Heart left ventricle (tissue), 16 donors: ENCODE measurements around the gene LAMTOR1. TPM values are rescaled to one million over a fixed set of nuclear protein-coding genes. Genes with fewer than 3 reads are reported as not detected.

ENCODE experiments used
- ATAC-seq, 4 donors: fragments of 200-7000 bp; cut with Tn5 transposase; one replicate each; pipeline ENCODE4 v1.9.1; 2020 to 2022; ENCODE audit warnings: moderate library complexity in 4 of 4, mild to moderate bottlenecking in 3 of 4, moderate number of reproducible peaks in 1 of 4
- DNase-seq, 5 donors: peaks; one replicate each; pipeline ENCODE4 v3.0.0-alpha.2; 2020
- H3K27ac ChIP-seq, 12 donors: fragments of 200-600 bp; sonication (generic) in 4 of 12; one replicate each; pipeline versions ENCODE4 v1.5.0 to v1.8.0; 2016 to 2022; ENCODE audit warnings: mild to moderate bottlenecking in 2 of 12
- H3K27me3 ChIP-seq, 9 donors: fragments of 200-600 bp; sonication (generic) in 2 of 9; one replicate each; pipeline versions ENCODE4 v1.5.1 to v1.8.0; 2016 to 2022; ENCODE audit warnings: mild to moderate bottlenecking in 3 of 9
- H3K36me3 ChIP-seq, 9 donors: fragments of 200-600 bp; sonication (generic) in 2 of 9; one replicate each; pipeline versions ENCODE4 v1.5.0 to v1.8.0; 2018 to 2022; ENCODE audit warnings: mild to moderate bottlenecking in 2 of 9
- H3K4me1 ChIP-seq, 12 donors: fragments of 200-600 bp; sonication (generic) in 4 of 12; one replicate each; pipeline versions ENCODE4 v1.5.0 to v1.8.0; 2016 to 2022; ENCODE audit warnings: mild to moderate bottlenecking in 3 of 12
- H3K4me3 ChIP-seq, 12 donors: fragments of 200-600 bp; sonication (generic) in 4 of 12; one replicate each; pipeline versions ENCODE4 v1.5.0 to v1.8.0; 2017 to 2022; ENCODE audit warnings: mild to moderate bottlenecking in 9 of 12, moderate library complexity in 4 of 12
- H3K9me3 ChIP-seq, 12 donors: fragments of 200-600 bp; sonication (generic) in 4 of 12; one replicate each; pipeline versions ENCODE4 v1.5.0 to v1.8.0; 2016 to 2022; ENCODE audit warnings: mild to moderate bottlenecking in 1 of 12
- CTCF ChIP-seq, 12 donors: fragments of 200-600 bp; sonication (generic) in 4 of 12; IDR thresholded peaks; one replicate each; pipeline versions ENCODE4 v1.5.0 to v1.8.0; 2018 to 2022; ENCODE audit warnings: antibody characterized with exemption in 12 of 12, mild to moderate bottlenecking in 5 of 12
- POLR2A ChIP-seq, 2 donors: fragments of 450-650 bp; IDR thresholded peaks; one replicate each; pipeline ENCODE4 v1.6.1; 2017; ENCODE audit warnings: antibody characterized with exemption in 2 of 2, mild to moderate bottlenecking in 2 of 2, moderate library complexity in 2 of 2
- WGBS, 4 donors: extraction: QIAGEN DNeasy Blood & Tissue Kit in 2 of 4; methylation state at CpG; one replicate each; pipeline versions ENCODE4 v1.1.5 to v1.1.7; 2013 to 2018; 5-methylcytosine and 5-hydroxymethylcytosine counted together
- intact Hi-C, 10 donors: fragments of 100-400 bp; cut with DNase I; formaldehyde crosslinking; loops; one replicate each; pipeline versions ENCODE4 v1.11.1 to v1.14.2; 2022
- polyA plus RNA-seq, 2 donors: library from polyadenylated mRNA; stranded (reverse); fragments of 200-250 nt; gene quantifications; one replicate each; pipeline ENCODE4 v1.2.3, GENCODE V29; 2013
- total RNA-seq, 9 donors: library from RNA; depleted of rRNA in 2 of 9; stranded (reverse); fragments of >200 nt in 2 of 9; fragmentation: NEBNext Ultra II Directional in 3 of 9; extraction: Animal tissue kit (Norgen Biotek cat#: 25700) in 3 of 9; gene quantifications; one replicate each; pipeline versions ENCODE4 v1.1.0 to v1.2.4, GENCODE V29; 2016 to 2023
- donor health status: ischemic (EF 13 %, LVEDD 7.1; RV severe dilation, severe dysfunction).
- donor health status: healthy with polysubstance abuse.
- donor health status: DM: no; HTN: yes; CAD: no.
- donor health status: DM: no; HTN: no; CAD: no.
- donor health status: ischemic (EF 25% LVEDD 6.9; RV normal size, moderate dysfunction).
- donor health status: ischemic (EF 25% LVEDD 5.7; RV mildly dilated, moderate dysfunction).
- donor health status: healthy.
- donor health status: DM: yes; HTN: yes; CAD: no.
- donor health status: ischemic (EF 35%, LVEDD 5.7; RV mildly dilated, moderate dysfunction).
- donor health status: nonischemic (EF 11% LVEDD 7.7; RV severe dilation, severe dysfunction).
- donor health status: DM: yes; HTN: yes; CAD: no.
- donor health status: PGD.
- donor health status: ischemic (EF 29% LVEDD 5.4; RV normal size, mild dysfunction).
- donor health status: nonischemic (EF 23%, LVEDD 6.1; RV moderate dilation, normal function).

LAMTOR1 gene
- total and polyA plus RNA-seq, 11 donors = 68.7 to 159 (median 84.8) TPM

GRCh38 chr11:72119198-72119597, 16.1 kb upstream of the LAMTOR1 start:
- H3K9me3 ChIP-seq = no peaks in the 10 kb centered on the region
- H3K27me3 ChIP-seq = peaks cover 0 to 8% (median 0%) of the 10 kb centered on the region in 9 donors
- intact Hi-C loops = loop anchor here in 2 of 10 donors (10.0 kb wide), 2 partner anchors 306 to 316 kb away; partner anchors contain the start of gene CLPB (in 1 of the 2)
- ATAC-seq (no peak), DNase-seq (no peak)
- TF ChIP-seq CTCF (IDR thresholded peaks at IDR 0.05) = no peak
- no peak for TF ChIP-seq POLR2A (IDR thresholded peaks at IDR 0.05)
- H3K4me3 ChIP-seq = no peak overlapping the region
- H3K4me1 ChIP-seq = no peaks in the 10 kb centered on the region
- no peak overlapping the region for H3K27ac ChIP-seq
- no peaks in the 10 kb centered on the region for H3K36me3 ChIP-seq
- whole genome bisulfite sequencing, 4 donors = 81 to 82% (median 81%) methylated on average over 6 of the region's 6 CpGs

GRCh38 chr11:72116019-72116755, 13.1 kb upstream of the LAMTOR1 start:
- Histone ChIP-seq H3K4me3 (no peak overlapping the region), H3K27me3 (peaks cover 0 to 8% (median 0%) of the 10 kb centered on the region in 9 donors), H3K9me3 (no peaks in the 10 kb centered on the region), H3K4me1 (peaks cover 0 to 14% (median 11%) of the 10 kb centered on the region in 12 donors), H3K36me3 (no peaks in the 10 kb centered on the region), H3K27ac (no peak overlapping the region)
- ATAC-seq = no peak
- WGBS, 4 donors = 92 to 97% (median 94%) methylated on average over 6 of the region's 6 CpGs
- intact Hi-C loops = loop anchor here in 2 of 10 donors (10.0 kb wide), 2 partner anchors 309 to 319 kb away; partner anchors contain the start of gene CLPB (in 1 of the 2)
- no peak for TF ChIP-seq POLR2A (IDR thresholded peaks at IDR 0.05)
- TF ChIP-seq CTCF (IDR thresholded peaks at IDR 0.05) = no peak
- no peak for DNase-seq

- ATAC-seq (no peak), DNase-seq (no peak)
- WGBS, 4 donors = 97 to 100% (median 99%) methylated on average over 1 of the region's 1 CpG
- Histone ChIP-seq H3K27ac (no peak overlapping the region), H3K4me3 (no peak overlapping the region), H3K36me3 (peaks cover 0 to 8% (median 0%) of the 10 kb centered on the region in 9 donors), H3K27me3 (peaks cover 0 to 8% (median 0%) of the 10 kb centered on the region in 9 donors), H3K9me3 (no peaks in the 10 kb centered on the region), H3K4me1 (peaks cover 0 to 19% (median 11%) of the 10 kb centered on the region in 12 donors)
- TF ChIP-seq CTCF (IDR thresholded peaks at IDR 0.05) (no peak), POLR2A (IDR thresholded peaks at IDR 0.05) (no peak)
- intact Hi-C loops = loop anchor here in 3 of 10 donors (5.0 to 10.0 kb wide), 3 partner anchors 108 to 320 kb away; partner anchors contain the start of genes CLPB (in 1 of the 3) and INPPL1 (in 1 of the 3)
Measured at GRCh38 chr11:72114570-72114969, 11.5 kb upstream of the LAMTOR1 start.
